ENCODE data around the gene ICOSLG. TPM values are rescaled to one million over a fixed set of nuclear protein-coding genes. Genes with fewer than 3 reads are reported as not detected.

Gene ICOSLG
- total RNA-seq, 1 donor from 2014 or later = 4.7 TPM

Other genes starting within 250 kb of the ICOSLG start
- gene TRAPPC10, start 228.6 kb downstream of the ICOSLG start, total RNA-seq = 21.4 TPM
- gene PWP2, start 133.5 kb downstream of the ICOSLG start, total RNA-seq = 7.4 TPM
- 143 TPM for gene GATD3, start 107.3 kb downstream of the ICOSLG start, total RNA-seq
- gene DNMT3L, start 21.0 kb upstream of the ICOSLG start, total RNA-seq = not detected
- gene AIRE, start 44.9 kb upstream of the ICOSLG start, total RNA-seq = not detected
- gene PFKL, start 59.1 kb upstream of the ICOSLG start, total RNA-seq = 47.7 TPM
- 12.0 TPM for gene CFAP410, start 98.4 kb upstream of the ICOSLG start, total RNA-seq
- gene TRPM2, start 112.7 kb upstream of the ICOSLG start, total RNA-seq = 1.8 TPM
- gene LRRC3, start 214.6 kb upstream of the ICOSLG start, total RNA-seq = 1.8 TPM